HCT116 (cell line): ENCODE measurements around the gene ACAT2. TPM values are rescaled to one million over a fixed set of nuclear protein-coding genes. Genes with fewer than 3 reads are reported as not detected.

Experiments
- ATAC-seq: fragments of 200-7000 bp; cut with Tn5 transposase; 2 replicates; pipeline ENCODE4 v1.9.1; 2020; ENCODE audit warnings: mild to moderate bottlenecking, moderate library complexity
- BruUV-seq: library from RNA; stranded (reverse); fragments of 400-500 nt; replicated peaks from 2 replicates; lab custom pipeline; 2021; lab: Mats Ljungman, UMichigan
- CTCF ChIA-PET: fragments of 300-600 bp; sonication (Branson Sonifier 250); formaldehyde crosslinking; loops from one replicate; lab custom pipeline; 2021; ENCODE audit warnings: antibody characterized with exemption; lab: Charles Lee
- POLR2A ChIA-PET: fragments of 300-600, 350-600 bp; sonication (Branson Sonifier 250); formaldehyde crosslinking; loops from one replicate; lab custom pipeline; 2021; ENCODE audit warnings: antibody characterized with exemption; lab: Charles Lee
- RAD21 ChIA-PET, 2 experiments: fragments of 300-600 bp; sonication (Branson Sonifier 250); formaldehyde crosslinking; loops; one replicate each; lab custom pipeline; 2023; ENCODE audit warnings: low total read pairs in 2 of 2; ENCODE audit not compliant: uncharacterized antibody in 2 of 2, unreplicated experiment in 2 of 2, low non-redundant PET in 1 of 2; lab: Charles Lee
- DNase-seq: peaks from one replicate; pipeline ENCODE4 v3.0.0-alpha.2; 2010; ENCODE audit warnings: low read depth, low spot score
- H2AFZ ChIP-seq: fragments of 200-600 bp; shearing (Covaris generic), sonication (generic); 2 replicates; pipeline ENCODE4 v1.6.1; 2017; ENCODE audit warnings: low read depth, mixed run types, mixed read lengths, antibody characterized with exemption, low read length; ENCODE audit not compliant: poor library complexity, severe bottlenecking
- H3K27ac ChIP-seq: 2 replicates; pipeline ENCODE4 v1.5.1; 2012; ENCODE audit warnings: low read depth, low read length
- H3K27me3 ChIP-seq: fragments of 200-600 bp; sonication (generic); 2 replicates; pipeline ENCODE4 v1.6.1; 2016; ENCODE audit warnings: mixed run types, low read length, mixed read lengths; ENCODE audit not compliant: insufficient read depth
- H3K36me3 ChIP-seq, 2 experiments: fragments of 200-500 bp in 1 of 2; fragments of 200-600 bp in 1 of 2; sonication (Bioruptor generic) in 1 of 2; sonication (generic) in 1 of 2; 2 replicates each; pipeline versions ENCODE4 v1.5.1 to v1.6.1; 2014 to 2016; ENCODE audit warnings: low read length in 2 of 2, inconsistent platforms in 1 of 2, mixed read lengths in 1 of 2, mixed run types in 1 of 2; ENCODE audit not compliant: insufficient read depth in 2 of 2, control insufficient read depth in 1 of 2
- H3K4me1 ChIP-seq, 2 experiments: fragments of 200-600 bp in 1 of 2; sonication (generic) in 1 of 2; 2 replicates each; pipeline versions ENCODE4 v1.5.1 to v1.6.1; 2012 to 2017; ENCODE audit warnings: low read length in 2 of 2, inconsistent platforms in 1 of 2, mild to moderate bottlenecking in 1 of 2, mixed read lengths in 1 of 2, mixed run types in 1 of 2, moderate library complexity in 1 of 2; ENCODE audit not compliant: insufficient read depth in 2 of 2, control insufficient read depth in 1 of 2
- H3K4me2 ChIP-seq: fragments of 200-600 bp; sonication (generic); 2 replicates; pipeline ENCODE4 v1.6.1; 2017; ENCODE audit warnings: mixed run types, low read length, mixed read lengths
- H3K4me3 ChIP-seq, 2 experiments: fragments of 200-600 bp in 1 of 2; sonication (generic) in 1 of 2; replicated peaks in 1 of 2; 2 replicates each; pipeline ENCODE4 v1.5.1; 2011 to 2016; ENCODE audit warnings: low read length in 2 of 2, control low read depth in 1 of 2, low read depth in 1 of 2, mild to moderate bottlenecking in 1 of 2, mixed read lengths in 1 of 2, mixed run types in 1 of 2
- H3K79me2 ChIP-seq: fragments of 200-600 bp; sonication (generic); 2 replicates; pipeline ENCODE4 v1.6.1; 2017; ENCODE audit warnings: mild to moderate bottlenecking, mixed run types, low read length, moderate library complexity, mixed read lengths; ENCODE audit not compliant: insufficient read depth
- H3K9ac ChIP-seq: fragments of 200-600 bp; sonication (generic); 2 replicates; pipeline ENCODE4 v1.6.1; 2016; ENCODE audit warnings: low read length, mixed read lengths
- H3K9me2 ChIP-seq: fragments of 200-600 bp; sonication (generic), shearing (Covaris generic); 2 replicates; pipeline ENCODE4 v1.6.1; 2017; ENCODE audit warnings: mixed run types, mild to moderate bottlenecking, moderate library complexity; ENCODE audit not compliant: insufficient read depth
- H3K9me3 ChIP-seq, 2 experiments: fragments of 200-500 bp in 1 of 2; fragments of 200-600 bp in 1 of 2; sonication (Bioruptor generic) in 1 of 2; sonication (generic) in 1 of 2; 2 replicates each; pipeline ENCODE4 v1.6.1; 2014 to 2017; ENCODE audit warnings: low read length in 2 of 2, mixed read lengths in 2 of 2, inconsistent platforms in 1 of 2, low read depth in 1 of 2, mild to moderate bottlenecking in 1 of 2, mixed run types in 1 of 2, moderate library complexity in 1 of 2; ENCODE audit not compliant: control insufficient read depth in 1 of 2, insufficient read depth in 1 of 2
- H4K20me1 ChIP-seq: fragments of 200-600 bp; sonication (generic), shearing (Covaris generic); 2 replicates; pipeline ENCODE4 v1.6.1; 2017; ENCODE audit warnings: mixed run types, mild to moderate bottlenecking, moderate library complexity; ENCODE audit not compliant: insufficient read depth
- ATF3 ChIP-seq: IDR thresholded peaks from 2 replicates; pipeline ENCODE4 v1.6.1; 2012
- CBX3 ChIP-seq: IDR thresholded peaks from 2 replicates; pipeline ENCODE4 v1.6.1; 2012; ENCODE audit warnings: low read depth
- CEBPB ChIP-seq: IDR thresholded peaks from 2 replicates; pipeline ENCODE4 v1.6.1; 2012; ENCODE audit warnings: low read depth
- CTCF ChIP-seq, 3 experiments: fragments of 200-600 bp in 1 of 3; sonication (generic) in 1 of 3; IDR thresholded peaks in 2 of 3; conservative IDR thresholded peaks in 1 of 3; 2 replicates each; pipeline ENCODE4 v1.5.1; 2012 to 2017; ENCODE audit warnings: low read depth in 2 of 3, low read length in 2 of 3, antibody characterized with exemption in 1 of 3, borderline replicate concordance in 1 of 3, control low read depth in 1 of 3, mild to moderate bottlenecking in 1 of 3, mixed read lengths in 1 of 3, mixed run types in 1 of 3, moderate library complexity in 1 of 3; ENCODE audit not compliant: insufficient read depth in 1 of 3
- ELF1 ChIP-seq: IDR thresholded peaks from 2 replicates; pipeline ENCODE4 v1.6.1; 2012; ENCODE audit warnings: low read depth, borderline replicate concordance
- EZH2 ChIP-seq: fragments of 200-600 bp; sonication (generic); IDR thresholded peaks from 2 replicates; pipeline ENCODE4 v1.6.1; 2017; ENCODE audit warnings: antibody characterized with exemption, mixed run types
- EZH2phosphoT487 ChIP-seq: fragments of 200-600 bp; IDR thresholded peaks from 2 replicates; pipeline ENCODE4 v1.6.1; 2018; ENCODE audit warnings: antibody characterized with exemption, borderline replicate concordance
- JUND ChIP-seq: IDR thresholded peaks from 2 replicates; pipeline ENCODE4 v1.6.1; 2012
- MAX ChIP-seq: IDR thresholded peaks from 2 replicates; pipeline ENCODE4 v1.6.1; 2012
- POLR2A ChIP-seq: IDR thresholded peaks from 2 replicates; pipeline ENCODE4 v1.7.0; 2011; ENCODE audit warnings: borderline replicate concordance; ENCODE audit not compliant: insufficient read depth, insufficient read length; ENCODE audit errors: extremely low read depth
- POLR2AphosphoS5 ChIP-seq: IDR thresholded peaks from 2 replicates; pipeline ENCODE4 v1.6.1; 2011; ENCODE audit warnings: mild to moderate bottlenecking, low read depth, low read length, moderate library complexity
- RAD21 ChIP-seq: IDR thresholded peaks from 2 replicates; pipeline ENCODE4 v1.6.1; 2012; ENCODE audit warnings: low read depth, mild to moderate bottlenecking
- REST ChIP-seq: IDR thresholded peaks from 2 replicates; pipeline ENCODE4 v1.6.1; 2012; ENCODE audit warnings: low read depth
- SIN3A ChIP-seq: IDR thresholded peaks from 2 replicates; pipeline ENCODE4 v1.6.1; 2012; ENCODE audit warnings: low read depth
- SP1 ChIP-seq: IDR thresholded peaks from 2 replicates; pipeline ENCODE4 v1.6.1; 2012; ENCODE audit warnings: low read depth
- SRF ChIP-seq: IDR thresholded peaks from 2 replicates; pipeline ENCODE4 v1.6.1; 2012; ENCODE audit warnings: low read depth
- TCF7L2 ChIP-seq: IDR thresholded peaks from 2 replicates; pipeline ENCODE4 v1.7.0; 2011; ENCODE audit warnings: borderline replicate concordance, inconsistent platforms; ENCODE audit not compliant: insufficient read depth, insufficient read length; ENCODE audit errors: extremely low read depth
- YY1 ChIP-seq: IDR thresholded peaks from 2 replicates; pipeline ENCODE4 v1.6.1; 2011; ENCODE audit warnings: low read length, low read depth, moderate library complexity, mild to moderate bottlenecking; ENCODE audit not compliant: insufficient replicate concordance; ENCODE audit errors: extremely low read depth
- ZFX ChIP-seq: fragments of 450-650 bp; IDR thresholded peaks from 2 replicates; pipeline ENCODE4 v1.6.1; 2017
- ZNF274 ChIP-seq: fragments of 200-500 bp; sonication (Bioruptor generic); IDR thresholded peaks from 2 replicates; pipeline ENCODE4 v1.6.1; 2014; ENCODE audit warnings: mild to moderate bottlenecking, low read depth, low read length, inconsistent platforms
- intact Hi-C: fragments of 100-400 bp; cut with micrococcal nuclease; formaldehyde crosslinking; loops from 2 replicates; pipeline ENCODE4 v1.10.0; 2022
- total RNA-seq: library from RNA; stranded (reverse); gene quantifications from one replicate; pipeline ENCODE4 v1.2.1, GENCODE V29; 2021; ENCODE audit not compliant: unreplicated experiment

Gene ACAT2
- total RNA-seq, 1 experiment from 2014 or later = 41.6 TPM

- Histone ChIP-seq H4K20me1 (no peaks in the 10 kb centered on the region), H3K9me2 (no peaks in the 10 kb centered on the region), H3K79me2 (no peaks in the 10 kb centered on the region), H3K9me3 (no peaks in the 10 kb centered on the region), H3K36me3 (no peaks in the 10 kb centered on the region), H3K27ac (no peak overlapping the region), H2AFZ (no peak overlapping the region), H3K27me3 (no peaks in the 10 kb centered on the region), H3K4me3 (no peak overlapping the region), H3K4me1 (no peaks in the 10 kb centered on the region), H3K4me2 (no peak overlapping the region), H3K9ac (no peak overlapping the region)
- DNase-seq (no peak), ATAC-seq (no peak)
- no TSS peak for BruUV-seq
- intact Hi-C loops = no loop called here
- ChIA-PET CTCF (no interaction called here), POLR2A (no interaction called here), RAD21 (no interaction called here)
- TF ChIP-seq CBX3 (no peak), TCF7L2 (no peak), REST (no peak), ZNF274 (no peak), SIN3A (no peak), EZH2phosphoT487 (no peak), CTCF (IDR thresholded peaks at IDR 0.05 in 2 of 3, conservative IDR thresholded peaks at IDR 0.05 in 1 of 3; ENCODE audit: borderline replicate concordance in 1 of 3, insufficient read depth in 1 of 3, low read depth in 2 of 3, low read length in 2 of 3) (no peak), SP1 (no peak), EZH2 (no peak), YY1 (no peak), ATF3 (no peak), CEBPB (no peak), POLR2AphosphoS5 (no peak), MAX (no peak), SRF (no peak), RAD21 (no peak), ZFX (no peak), ELF1 (no peak), POLR2A (no peak), JUND (no peak)
These were observed 59.9 kb downstream of the ACAT2 start for GRCh38 chr6:159821726-159822125.
